Kidney (tissue), 14 donors: Measurements from ENCODE around the gene PTPN7. TPM values are rescaled to one million over a fixed set of nuclear protein-coding genes. Genes with fewer than 3 reads are reported as not detected.
A peak's percentile ranks its signal among the peaks of the same experiment; 100 is the strongest.

Experiments used
- DNase-seq, 5 donors: peaks; one replicate each; pipeline ENCODE4 v3.0.0-alpha.2; 2013 to 2020
- FAIRE-seq: peaks from 2 replicates; lab custom pipeline; 2012; peaks lifted over from hg19 to GRCh38; lab: Jason Lieb, UNC
- H3K27ac ChIP-seq, 2 donors: one replicate each; pipeline ENCODE4 v1.7.0; 2013; ENCODE audit warnings: low read depth in 2 of 2, low read length in 2 of 2, inconsistent platforms in 1 of 2
- H3K27me3 ChIP-seq: one replicate; pipeline ENCODE4 v1.7.1; 2013; ENCODE audit warnings: low read length, inconsistent platforms; ENCODE audit not compliant: control insufficient read depth, insufficient read depth
- H3K36me3 ChIP-seq, 3 donors: one replicate each; pipeline versions ENCODE4 v1.7.0 to v1.7.1; 2013; ENCODE audit warnings: low read length in 3 of 3, control low read depth in 1 of 3, inconsistent platforms in 1 of 3; ENCODE audit not compliant: insufficient read depth in 3 of 3, control insufficient read depth in 2 of 3
- H3K4me1 ChIP-seq, 3 donors: one replicate each; pipeline versions ENCODE4 v1.7.0 to v1.7.1; 2013; ENCODE audit warnings: low read length in 3 of 3, inconsistent platforms in 1 of 3, low read depth in 1 of 3; ENCODE audit not compliant: control insufficient read depth in 2 of 3, insufficient read depth in 2 of 3
- H3K4me3 ChIP-seq, 3 donors: one replicate each; pipeline versions ENCODE4 v1.7.0 to v1.8.1; 2013; ENCODE audit warnings: low read length in 3 of 3, control low read depth in 1 of 3, inconsistent platforms in 1 of 3
- H3K9ac ChIP-seq, 3 donors: one replicate each; pipeline versions ENCODE4 v1.7.0 to v1.7.1; 2013; ENCODE audit warnings: low read length in 3 of 3, control low read depth in 1 of 3, inconsistent platforms in 1 of 3
- H3K9me3 ChIP-seq, 3 donors: one replicate each; pipeline versions ENCODE4 v1.7.0 to v1.7.1; 2013; ENCODE audit warnings: low read length in 3 of 3, control low read depth in 1 of 3, inconsistent platforms in 1 of 3; ENCODE audit not compliant: control insufficient read depth in 2 of 3, insufficient read depth in 1 of 3
- intact Hi-C: fragments of 100-400 bp; cut with DNase I; formaldehyde crosslinking; loops from one replicate; pipeline ENCODE4 v1.11.1; 2022
- polyA plus RNA-seq: library from polyadenylated mRNA; stranded (reverse); fragments of 350-450 nt; fragmentation: Illumina TruSeq; extraction: RNeasy Lipid Tissue Mini Kit (QIAGEN cat#74804); gene quantifications from one replicate; pipeline ENCODE4 v1.2.3, GENCODE V29; 2014; ENCODE audit warnings: low read depth, low replicate concordance; ENCODE audit not compliant: insufficient read depth
- total RNA-seq: library from RNA; stranded (reverse); fragmentation: NEBNext Ultra II Directional; extraction: Animal tissue kit (Norgen Biotek cat#: 25700); gene quantifications from one replicate; pipeline ENCODE4 v1.2.1, GENCODE V29; 2021
- TF ChIP-seq, protein P1 (sequence below): IDR thresholded peaks from 3 replicates; pipeline ENCODE4 v1.5.1; 2012; ENCODE audit warnings: mild to moderate bottlenecking, moderate library complexity, borderline replicate concordance; ENCODE audit not compliant: insufficient read depth; ENCODE audit errors: extremely low read depth
- donor health status: control.
- donor health status: control.
- donor health status: control.
- donor health status: control.
- donor health status: control.
- donor health status: DM: yes; HTN: yes; CAD: no.
- donor health status: Normal renal cell carcinoma (clear cell type).

The PTPN7 gene
- total and polyA plus RNA-seq, 2 donors from 2014 or later, result 3.5 to 5.5 TPM

DNA sequence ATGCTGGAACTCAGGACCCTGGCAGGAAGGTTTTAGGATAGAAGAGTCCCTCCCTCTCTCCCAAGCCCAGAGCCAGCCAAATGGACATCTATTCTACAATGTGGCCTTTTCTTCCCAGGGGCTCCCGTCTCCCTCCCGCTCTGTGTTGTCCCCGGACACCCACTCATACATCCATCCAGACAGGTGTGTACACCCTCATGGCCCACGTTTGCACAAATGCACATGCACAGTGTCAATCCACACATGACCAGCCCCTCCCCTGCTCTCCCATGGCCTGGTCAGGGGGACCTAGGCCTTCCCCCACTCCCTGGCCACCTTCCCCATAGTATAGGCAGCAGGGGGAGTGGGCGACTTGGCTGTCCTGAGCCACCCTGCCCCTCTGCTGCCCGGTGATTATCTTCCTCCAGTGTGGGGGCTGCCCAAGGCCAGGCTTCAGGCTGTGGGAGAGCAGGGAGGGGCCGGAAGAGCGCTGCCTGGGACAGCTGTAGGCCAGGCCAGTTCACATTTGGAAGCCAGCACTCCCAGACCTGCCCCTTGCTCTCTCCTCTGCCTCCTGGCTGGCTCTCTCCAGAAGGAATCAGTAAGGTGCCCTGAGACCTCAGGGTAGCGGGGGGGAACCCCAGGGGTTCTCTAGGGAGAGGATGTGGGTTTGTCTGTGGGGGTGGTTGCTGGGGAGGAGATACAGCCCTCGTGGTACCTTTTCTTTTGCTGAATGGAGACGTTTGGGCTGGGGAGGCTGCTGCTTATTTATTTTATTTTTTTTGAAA is 4.1 kb upstream of the PTPN7 start:
- peaks cover 0 to 17% (median 3%) of the 10 kb centered on the region in 3 donors for H3K4me1 ChIP-seq
- no peaks in the 10 kb centered on the region for H3K36me3 ChIP-seq
- intact Hi-C loops, result no loop called here
- DNase-seq, result peak in 1 of 5 donors; percentile 57
- no peak overlapping the region for H3K27ac ChIP-seq
- no peaks in the 10 kb centered on the region for H3K27me3 ChIP-seq
- H3K4me3 ChIP-seq, result no peak overlapping the region
- no peaks in the 10 kb centered on the region for H3K9me3 ChIP-seq
- H3K9ac ChIP-seq, result no peak overlapping the region
- TF ChIP-seq, protein P1, sequence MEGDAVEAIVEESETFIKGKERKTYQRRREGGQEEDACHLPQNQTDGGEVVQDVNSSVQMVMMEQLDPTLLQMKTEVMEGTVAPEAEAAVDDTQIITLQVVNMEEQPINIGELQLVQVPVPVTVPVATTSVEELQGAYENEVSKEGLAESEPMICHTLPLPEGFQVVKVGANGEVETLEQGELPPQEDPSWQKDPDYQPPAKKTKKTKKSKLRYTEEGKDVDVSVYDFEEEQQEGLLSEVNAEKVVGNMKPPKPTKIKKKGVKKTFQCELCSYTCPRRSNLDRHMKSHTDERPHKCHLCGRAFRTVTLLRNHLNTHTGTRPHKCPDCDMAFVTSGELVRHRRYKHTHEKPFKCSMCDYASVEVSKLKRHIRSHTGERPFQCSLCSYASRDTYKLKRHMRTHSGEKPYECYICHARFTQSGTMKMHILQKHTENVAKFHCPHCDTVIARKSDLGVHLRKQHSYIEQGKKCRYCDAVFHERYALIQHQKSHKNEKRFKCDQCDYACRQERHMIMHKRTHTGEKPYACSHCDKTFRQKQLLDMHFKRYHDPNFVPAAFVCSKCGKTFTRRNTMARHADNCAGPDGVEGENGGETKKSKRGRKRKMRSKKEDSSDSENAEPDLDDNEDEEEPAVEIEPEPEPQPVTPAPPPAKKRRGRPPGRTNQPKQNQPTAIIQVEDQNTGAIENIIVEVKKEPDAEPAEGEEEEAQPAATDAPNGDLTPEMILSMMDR, result no peak
- no peak for FAIRE-seq

- TF ChIP-seq, protein P1, result no peak
- no peaks in the 10 kb centered on the region for H3K27me3 ChIP-seq
- FAIRE-seq (no peak), DNase-seq (peak; percentile 55 to 74 (median 71))
- H3K4me1 ChIP-seq, result peaks cover 0 to 17% (median 3%) of the 10 kb centered on the region in 3 donors
- intact Hi-C loops, result no loop called here
- no peaks in the 10 kb centered on the region for H3K36me3 ChIP-seq
- no peak overlapping the region for H3K27ac ChIP-seq
- no peak overlapping the region for H3K4me3 ChIP-seq
- H3K9me3 ChIP-seq, result no peaks in the 10 kb centered on the region
- H3K9ac ChIP-seq, result no peak overlapping the region
Measured at GRCh38 chr1:202163281-202164270, 3.2 kb upstream of the PTPN7 start.

GRCh38 chr1:202162418-202163280 is 2.2 kb upstream of the PTPN7 start:
- DNase-seq (peak in 3 of 5 donors; percentile 24 to 76 (median 73)), FAIRE-seq (no peak)
- Histone ChIP-seq H3K4me1 (peaks cover 0 to 17% (median 3%) of the 10 kb centered on the region in 3 donors), H3K27ac (no peak overlapping the region), H3K4me3 (no peak overlapping the region), H3K36me3 (no peaks in the 10 kb centered on the region), H3K9ac (no peak overlapping the region), H3K9me3 (no peaks in the 10 kb centered on the region), H3K27me3 (no peaks in the 10 kb centered on the region)
- intact Hi-C loops, result no loop called here
- TF ChIP-seq, protein P1, result no peak
